ENCODE measurements around the gene SCNN1A. TPM values are rescaled to one million over a fixed set of nuclear protein-coding genes. Genes with fewer than 3 reads are reported as not detected.
A peak's percentile ranks its signal among the peaks of the same experiment; 100 is the strongest.

SCNN1A gene
- total RNA-seq, 1 experiment from 2014 or later = 17.1 TPM

GRCh38 chr12:6340745-6341416 lies 34.5 kb downstream of the SCNN1A start:
- in situ Hi-C loops (cut with HindIII; ENCODE audit: low pct_unique_long_range_greater_than_20kb, low sequenced_read_pairs) (no loop called here), intact Hi-C loops (cut with micrococcal nuclease; ENCODE audit: unreplicated experiment) (no loop called here)
- Histone ChIP-seq H3K36me3 (ENCODE audit: control insufficient read depth, insufficient read depth, low read length) (peaks cover 3% of the 10 kb centered on the region; the same call in 1 of the 2 replicates), H3K27me3 (ENCODE audit: control insufficient read depth, insufficient read depth, low read length) (no peaks in the 10 kb centered on the region), H3K9me3 (ENCODE audit: control insufficient read depth, insufficient read depth, low read depth, low read length) (no peaks in the 10 kb centered on the region), H3K27ac (ENCODE audit: low read length) (peak overlapping the region; percentile 99), H3K4me1 (ENCODE audit: control insufficient read depth, insufficient read depth, low read length) (peaks cover 46% of the 10 kb centered on the region), H3K4me3 (ENCODE audit: low read depth in 2 of 2, low read length in 2 of 2) (peak overlapping the region; percentile 71 to 94)
- no peak for ATAC-seq
- BruUV-seq (replicated peaks) = no TSS peak
- POLR2A ChIA-PET = no interaction called here
- TF ChIP-seq POLR2AphosphoS5 (IDR thresholded peaks at IDR 0.05; ENCODE audit: low read depth, low read length) (no peak), SIN3A (IDR thresholded peaks at IDR 0.05; ENCODE audit: borderline replicate concordance, insufficient read depth, low read depth, low read length) (no peak), TCF7L2 (IDR thresholded peaks at IDR 0.05; ENCODE audit: low read depth, low read length) (no peak)
- TF ChIP-seq, protein P1, sequence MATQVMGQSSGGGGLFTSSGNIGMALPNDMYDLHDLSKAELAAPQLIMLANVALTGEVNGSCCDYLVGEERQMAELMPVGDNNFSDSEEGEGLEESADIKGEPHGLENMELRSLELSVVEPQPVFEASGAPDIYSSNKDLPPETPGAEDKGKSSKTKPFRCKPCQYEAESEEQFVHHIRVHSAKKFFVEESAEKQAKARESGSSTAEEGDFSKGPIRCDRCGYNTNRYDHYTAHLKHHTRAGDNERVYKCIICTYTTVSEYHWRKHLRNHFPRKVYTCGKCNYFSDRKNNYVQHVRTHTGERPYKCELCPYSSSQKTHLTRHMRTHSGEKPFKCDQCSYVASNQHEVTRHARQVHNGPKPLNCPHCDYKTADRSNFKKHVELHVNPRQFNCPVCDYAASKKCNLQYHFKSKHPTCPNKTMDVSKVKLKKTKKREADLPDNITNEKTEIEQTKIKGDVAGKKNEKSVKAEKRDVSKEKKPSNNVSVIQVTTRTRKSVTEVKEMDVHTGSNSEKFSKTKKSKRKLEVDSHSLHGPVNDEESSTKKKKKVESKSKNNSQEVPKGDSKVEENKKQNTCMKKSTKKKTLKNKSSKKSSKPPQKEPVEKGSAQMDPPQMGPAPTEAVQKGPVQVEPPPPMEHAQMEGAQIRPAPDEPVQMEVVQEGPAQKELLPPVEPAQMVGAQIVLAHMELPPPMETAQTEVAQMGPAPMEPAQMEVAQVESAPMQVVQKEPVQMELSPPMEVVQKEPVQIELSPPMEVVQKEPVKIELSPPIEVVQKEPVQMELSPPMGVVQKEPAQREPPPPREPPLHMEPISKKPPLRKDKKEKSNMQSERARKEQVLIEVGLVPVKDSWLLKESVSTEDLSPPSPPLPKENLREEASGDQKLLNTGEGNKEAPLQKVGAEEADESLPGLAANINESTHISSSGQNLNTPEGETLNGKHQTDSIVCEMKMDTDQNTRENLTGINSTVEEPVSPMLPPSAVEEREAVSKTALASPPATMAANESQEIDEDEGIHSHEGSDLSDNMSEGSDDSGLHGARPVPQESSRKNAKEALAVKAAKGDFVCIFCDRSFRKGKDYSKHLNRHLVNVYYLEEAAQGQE (IDR thresholded peaks at IDR 0.05; ENCODE audit: insufficient read depth in 1 of 2, low read depth in 2 of 2, low read length in 1 of 2) = no peak
- TF ChIP-seq, protein P2, sequence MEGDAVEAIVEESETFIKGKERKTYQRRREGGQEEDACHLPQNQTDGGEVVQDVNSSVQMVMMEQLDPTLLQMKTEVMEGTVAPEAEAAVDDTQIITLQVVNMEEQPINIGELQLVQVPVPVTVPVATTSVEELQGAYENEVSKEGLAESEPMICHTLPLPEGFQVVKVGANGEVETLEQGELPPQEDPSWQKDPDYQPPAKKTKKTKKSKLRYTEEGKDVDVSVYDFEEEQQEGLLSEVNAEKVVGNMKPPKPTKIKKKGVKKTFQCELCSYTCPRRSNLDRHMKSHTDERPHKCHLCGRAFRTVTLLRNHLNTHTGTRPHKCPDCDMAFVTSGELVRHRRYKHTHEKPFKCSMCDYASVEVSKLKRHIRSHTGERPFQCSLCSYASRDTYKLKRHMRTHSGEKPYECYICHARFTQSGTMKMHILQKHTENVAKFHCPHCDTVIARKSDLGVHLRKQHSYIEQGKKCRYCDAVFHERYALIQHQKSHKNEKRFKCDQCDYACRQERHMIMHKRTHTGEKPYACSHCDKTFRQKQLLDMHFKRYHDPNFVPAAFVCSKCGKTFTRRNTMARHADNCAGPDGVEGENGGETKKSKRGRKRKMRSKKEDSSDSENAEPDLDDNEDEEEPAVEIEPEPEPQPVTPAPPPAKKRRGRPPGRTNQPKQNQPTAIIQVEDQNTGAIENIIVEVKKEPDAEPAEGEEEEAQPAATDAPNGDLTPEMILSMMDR (IDR thresholded peaks at IDR 0.05) = no peak
- no peak for DNase-seq (ENCODE audit: low read depth, low spot score)
- CTCF ChIA-PET = no interaction called here

GRCh38 chr12:6340032-6340638 lies 35.2 kb downstream of the SCNN1A start:
- H3K27ac ChIP-seq (ENCODE audit: low read length) = peak overlapping the region; percentile 99
- H3K27me3 ChIP-seq (ENCODE audit: control insufficient read depth, insufficient read depth, low read length) = no peaks in the 10 kb centered on the region
- DNase-seq (ENCODE audit: low read depth, low spot score) (no peak), ATAC-seq (no peak)
- in situ Hi-C loops (cut with HindIII; ENCODE audit: low pct_unique_long_range_greater_than_20kb, low sequenced_read_pairs) = no loop called here
- intact Hi-C loops (cut with micrococcal nuclease; ENCODE audit: unreplicated experiment) = no loop called here
- H3K4me1 ChIP-seq (ENCODE audit: control insufficient read depth, insufficient read depth, low read length) = peaks cover 48% of the 10 kb centered on the region
- H3K9me3 ChIP-seq (ENCODE audit: control insufficient read depth, insufficient read depth, low read depth, low read length) = no peaks in the 10 kb centered on the region
- BruUV-seq (replicated peaks) = no TSS peak
- TF ChIP-seq POLR2AphosphoS5 (IDR thresholded peaks at IDR 0.05; ENCODE audit: low read depth, low read length) = no peak
- TF ChIP-seq, protein P1 (IDR thresholded peaks at IDR 0.05; ENCODE audit: insufficient read depth in 1 of 2, low read depth in 2 of 2, low read length in 1 of 2) = no peak
- TF ChIP-seq SIN3A (IDR thresholded peaks at IDR 0.05; ENCODE audit: borderline replicate concordance, insufficient read depth, low read depth, low read length) = no peak
- TF ChIP-seq, protein P2 (IDR thresholded peaks at IDR 0.05) = no peak
- TF ChIP-seq TCF7L2 (IDR thresholded peaks at IDR 0.05; ENCODE audit: low read depth, low read length) = no peak
- ChIA-PET POLR2A (no interaction called here), CTCF (no interaction called here)
- H3K4me3 ChIP-seq (ENCODE audit: low read depth in 2 of 2, low read length in 2 of 2) = peak overlapping the region; percentile 71 to 94
- peaks cover 3% of the 10 kb centered on the region; the same call in 1 of the 2 replicates for H3K36me3 ChIP-seq (ENCODE audit: control insufficient read depth, insufficient read depth, low read length)
